Measurements from ENCODE around the gene BANF1.

Gene BANF1

DNA sequence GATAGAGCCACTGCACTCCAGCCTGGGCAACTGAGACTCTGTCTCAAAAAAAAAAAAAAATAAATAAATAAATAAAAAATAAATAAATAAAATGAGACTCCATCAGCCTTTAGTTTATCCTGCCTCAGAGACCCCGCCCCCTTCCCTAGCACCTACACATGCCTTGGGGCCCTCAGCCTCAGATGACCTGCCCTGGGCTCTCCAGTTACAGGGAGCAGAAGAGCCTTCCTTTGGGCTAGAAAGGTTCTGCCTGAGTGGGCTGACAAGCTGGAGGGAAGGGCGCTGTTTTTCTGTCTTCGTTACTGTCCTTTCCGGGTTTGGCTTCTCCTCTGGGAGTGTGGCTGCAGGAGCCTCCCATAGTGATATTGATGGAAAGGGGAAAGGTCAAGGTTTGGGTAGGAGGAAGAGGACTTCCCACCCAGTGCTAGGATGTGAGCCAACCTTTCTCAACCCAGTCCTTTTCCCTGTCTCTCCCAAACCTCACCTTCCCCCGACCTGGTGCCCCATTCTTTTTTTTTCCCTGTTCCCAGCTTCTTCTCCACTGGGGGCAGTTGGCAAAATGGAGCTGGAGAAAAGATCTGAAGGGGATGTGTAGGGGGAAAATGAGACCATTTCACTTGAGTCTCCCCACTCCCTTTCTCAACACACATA lies 48.4 kb downstream of the BANF1 start:
- DNase-seq (ENCODE audit: extremely low read depth, low read depth), result no peak
- TF ChIP-seq, protein P1, sequence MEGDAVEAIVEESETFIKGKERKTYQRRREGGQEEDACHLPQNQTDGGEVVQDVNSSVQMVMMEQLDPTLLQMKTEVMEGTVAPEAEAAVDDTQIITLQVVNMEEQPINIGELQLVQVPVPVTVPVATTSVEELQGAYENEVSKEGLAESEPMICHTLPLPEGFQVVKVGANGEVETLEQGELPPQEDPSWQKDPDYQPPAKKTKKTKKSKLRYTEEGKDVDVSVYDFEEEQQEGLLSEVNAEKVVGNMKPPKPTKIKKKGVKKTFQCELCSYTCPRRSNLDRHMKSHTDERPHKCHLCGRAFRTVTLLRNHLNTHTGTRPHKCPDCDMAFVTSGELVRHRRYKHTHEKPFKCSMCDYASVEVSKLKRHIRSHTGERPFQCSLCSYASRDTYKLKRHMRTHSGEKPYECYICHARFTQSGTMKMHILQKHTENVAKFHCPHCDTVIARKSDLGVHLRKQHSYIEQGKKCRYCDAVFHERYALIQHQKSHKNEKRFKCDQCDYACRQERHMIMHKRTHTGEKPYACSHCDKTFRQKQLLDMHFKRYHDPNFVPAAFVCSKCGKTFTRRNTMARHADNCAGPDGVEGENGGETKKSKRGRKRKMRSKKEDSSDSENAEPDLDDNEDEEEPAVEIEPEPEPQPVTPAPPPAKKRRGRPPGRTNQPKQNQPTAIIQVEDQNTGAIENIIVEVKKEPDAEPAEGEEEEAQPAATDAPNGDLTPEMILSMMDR (IDR thresholded peaks at IDR 0.05; ENCODE audit: low read depth, low read length), result no peak

DNA sequence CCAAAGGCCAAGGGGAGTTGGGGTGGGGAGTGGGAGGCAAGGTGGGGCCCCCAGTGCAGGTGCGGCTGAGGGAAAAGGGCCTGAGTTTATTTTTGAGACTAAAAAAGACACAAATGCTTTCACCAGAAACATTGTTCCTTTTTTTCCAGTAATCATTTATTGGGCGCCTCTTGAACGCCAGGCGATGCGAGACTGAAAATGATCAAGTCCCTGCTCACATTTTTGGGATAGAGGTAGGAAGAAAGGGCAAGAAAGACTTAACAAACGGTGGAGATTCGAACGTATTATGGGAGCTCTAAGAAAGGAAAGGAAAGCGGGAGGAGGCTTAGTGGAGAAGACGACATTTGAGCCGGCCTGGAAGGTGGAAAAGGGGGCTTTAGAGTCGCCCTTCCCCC lies 49.1 kb downstream of the BANF1 start:
- DNase-seq (ENCODE audit: extremely low read depth, low read depth), result no peak
- TF ChIP-seq, protein P1 (IDR thresholded peaks at IDR 0.05; ENCODE audit: low read depth, low read length), result no peak

DNA sequence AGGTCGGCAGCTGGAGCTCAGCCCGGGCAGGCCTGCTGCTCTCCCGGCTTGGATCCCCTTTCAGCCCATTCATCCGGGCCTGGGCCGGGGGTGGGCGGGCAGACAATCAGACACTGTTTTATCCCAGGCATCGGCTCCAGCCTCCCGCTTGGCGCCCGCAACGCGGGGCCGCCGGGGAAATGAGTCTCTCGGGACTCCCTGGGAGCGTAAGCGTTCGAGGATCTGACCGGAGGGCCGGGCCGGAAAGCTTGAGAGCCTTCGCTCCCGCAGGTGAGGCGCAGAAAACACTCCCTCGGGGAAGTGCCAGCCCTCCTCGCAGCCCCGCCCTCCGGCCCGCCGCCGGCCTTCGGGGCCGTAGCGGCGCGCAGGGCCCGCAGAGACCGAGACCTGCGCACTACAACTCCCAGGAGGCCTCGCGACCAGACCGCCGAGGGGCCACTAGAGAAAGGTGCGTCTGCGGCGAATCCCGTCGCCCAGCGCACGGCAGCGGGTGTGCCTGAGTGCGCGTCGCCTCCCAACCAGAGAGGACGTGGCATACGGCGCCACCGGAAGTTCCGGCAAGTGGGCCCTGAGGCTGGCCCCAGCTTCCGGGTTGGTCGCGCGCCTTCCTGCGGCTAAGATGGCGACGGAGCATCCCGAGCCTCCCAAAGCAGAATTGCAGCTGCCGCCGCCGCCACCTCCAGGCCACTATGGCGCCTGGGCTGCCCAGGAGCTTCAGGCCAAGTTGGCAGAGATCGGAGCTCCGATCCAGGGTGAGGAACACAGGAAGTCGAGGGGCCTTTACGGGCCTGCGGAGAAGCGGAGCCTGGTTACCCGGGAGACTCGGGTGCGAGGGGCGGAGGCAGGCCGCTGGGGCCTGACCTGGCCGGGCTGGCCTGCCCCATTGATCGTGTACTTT lies 49.7 kb downstream of the BANF1 start, which contains the start of gene SF3B2:
SF3B2 (plus strand) TSS at position 599 of the 898 bp plus-strand sequence; CDS start at position 620, 21 bp downstream.
- TF ChIP-seq, protein P1 (IDR thresholded peaks at IDR 0.05; ENCODE audit: low read depth, low read length), result no peak
- peak; percentile 95 for DNase-seq (ENCODE audit: extremely low read depth, low read depth)

DNA sequence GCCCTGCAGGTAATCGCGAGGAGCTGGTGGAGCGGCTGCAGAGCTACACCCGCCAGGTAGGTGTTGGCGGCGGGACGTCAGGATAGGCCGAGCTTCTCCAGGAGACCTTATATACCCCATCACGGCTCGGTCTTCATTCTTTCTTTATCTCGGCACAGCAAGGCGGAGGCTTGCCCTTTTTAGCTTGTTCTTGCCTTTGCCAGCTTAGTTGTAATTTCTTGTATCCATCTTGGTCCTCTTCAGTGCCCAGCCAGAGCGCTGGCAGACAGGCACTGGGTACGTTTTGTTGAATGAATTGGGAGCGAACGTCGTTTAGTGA lies 50.3 kb downstream of the BANF1 start:
- no peak for DNase-seq (ENCODE audit: extremely low read depth, low read depth)
- TF ChIP-seq, protein P1 (IDR thresholded peaks at IDR 0.05; ENCODE audit: low read depth, low read length), result no peak

All from AG09319 (cell line).